Peyer's patch (tissue), 4 donors: ENCODE results near the gene SNHG17.

Source experiments
- CTCF ChIP-seq, 6 experiments: fragments of 450-650 bp in 4 of 6; fragments of 200-600 bp in 2 of 6; sonication (generic) in 1 of 6; IDR thresholded peaks; one replicate each; pipeline ENCODE4 v1.5.1; 2017 to 2019; ENCODE audit warnings: antibody characterized with exemption in 6 of 6, mild to moderate bottlenecking in 3 of 6, moderate library complexity in 1 of 6
- POLR2A ChIP-seq, 2 donors: fragments of 450-650 bp; IDR thresholded peaks; one replicate each; pipeline ENCODE4 v1.5.1; 2017; ENCODE audit warnings: antibody characterized with exemption in 2 of 2, mild to moderate bottlenecking in 2 of 2, moderate library complexity in 2 of 2

DNA sequence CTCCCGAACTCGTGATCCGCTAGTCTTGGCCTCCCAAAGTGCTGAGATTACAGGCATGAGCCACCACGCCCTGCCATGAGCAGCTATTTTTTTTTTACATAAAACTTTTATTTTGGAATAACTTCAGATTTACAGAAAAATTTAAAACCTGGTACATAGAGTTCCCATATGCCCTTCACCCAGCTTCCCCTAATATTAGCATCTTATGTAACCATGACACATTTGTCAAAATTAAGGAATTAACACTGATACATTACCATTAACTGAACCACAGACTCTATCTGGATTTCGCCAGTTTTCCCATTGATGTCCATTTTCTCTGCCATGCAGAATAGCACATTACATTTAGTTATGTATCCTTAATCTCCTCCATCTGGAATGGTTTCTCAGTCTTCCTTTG, 23.2 kb upstream of the SNHG17 start:
- no peak for TF ChIP-seq CTCF (IDR thresholded peaks at IDR 0.05)
- TF ChIP-seq POLR2A (IDR thresholded peaks at IDR 0.05), result no peak
